ENCODE measurements around the gene EBLN2. TPM values are rescaled to one million over a fixed set of nuclear protein-coding genes. Genes with fewer than 3 reads are reported as not detected.

Gene EBLN2
- 5.6 and 5.8 TPM in 2 replicates for total RNA-seq (ENCODE audit: low replicate concordance)

DNA sequence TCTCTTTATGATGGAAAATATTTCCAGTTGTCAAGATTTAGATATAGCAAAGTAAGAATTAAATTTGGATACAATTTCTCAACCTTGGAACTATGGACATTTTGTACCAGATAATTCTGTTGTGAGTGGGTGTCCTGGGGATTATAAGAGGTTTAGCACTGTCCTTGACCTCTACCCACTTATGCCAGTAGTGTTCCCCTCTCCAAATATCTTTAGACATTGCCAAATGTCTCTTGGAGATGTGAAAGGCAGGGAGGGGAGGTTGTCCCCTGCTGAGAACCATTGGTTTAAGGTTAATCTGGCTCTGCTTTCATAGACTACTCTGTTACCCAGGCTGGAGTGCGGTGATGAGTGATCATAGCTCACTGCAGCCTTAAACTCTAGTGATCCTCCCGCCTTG, at the start of gene EBLN2:
TSS of gene EBLN2 (plus strand) at position 244 of the 400 bp plus-strand sequence. CDS start 423 bp downstream, outside the sequence.
- DNase-seq (ENCODE audit: low read depth): no peak
- TF ChIP-seq, protein P1, sequence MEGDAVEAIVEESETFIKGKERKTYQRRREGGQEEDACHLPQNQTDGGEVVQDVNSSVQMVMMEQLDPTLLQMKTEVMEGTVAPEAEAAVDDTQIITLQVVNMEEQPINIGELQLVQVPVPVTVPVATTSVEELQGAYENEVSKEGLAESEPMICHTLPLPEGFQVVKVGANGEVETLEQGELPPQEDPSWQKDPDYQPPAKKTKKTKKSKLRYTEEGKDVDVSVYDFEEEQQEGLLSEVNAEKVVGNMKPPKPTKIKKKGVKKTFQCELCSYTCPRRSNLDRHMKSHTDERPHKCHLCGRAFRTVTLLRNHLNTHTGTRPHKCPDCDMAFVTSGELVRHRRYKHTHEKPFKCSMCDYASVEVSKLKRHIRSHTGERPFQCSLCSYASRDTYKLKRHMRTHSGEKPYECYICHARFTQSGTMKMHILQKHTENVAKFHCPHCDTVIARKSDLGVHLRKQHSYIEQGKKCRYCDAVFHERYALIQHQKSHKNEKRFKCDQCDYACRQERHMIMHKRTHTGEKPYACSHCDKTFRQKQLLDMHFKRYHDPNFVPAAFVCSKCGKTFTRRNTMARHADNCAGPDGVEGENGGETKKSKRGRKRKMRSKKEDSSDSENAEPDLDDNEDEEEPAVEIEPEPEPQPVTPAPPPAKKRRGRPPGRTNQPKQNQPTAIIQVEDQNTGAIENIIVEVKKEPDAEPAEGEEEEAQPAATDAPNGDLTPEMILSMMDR (IDR thresholded peaks at IDR 0.05; ENCODE audit: insufficient read depth, low read length): no peak
- H3K4me3 ChIP-seq (ENCODE audit: low read depth, low read length): no peak within 1 kb of the TSS

DNA sequence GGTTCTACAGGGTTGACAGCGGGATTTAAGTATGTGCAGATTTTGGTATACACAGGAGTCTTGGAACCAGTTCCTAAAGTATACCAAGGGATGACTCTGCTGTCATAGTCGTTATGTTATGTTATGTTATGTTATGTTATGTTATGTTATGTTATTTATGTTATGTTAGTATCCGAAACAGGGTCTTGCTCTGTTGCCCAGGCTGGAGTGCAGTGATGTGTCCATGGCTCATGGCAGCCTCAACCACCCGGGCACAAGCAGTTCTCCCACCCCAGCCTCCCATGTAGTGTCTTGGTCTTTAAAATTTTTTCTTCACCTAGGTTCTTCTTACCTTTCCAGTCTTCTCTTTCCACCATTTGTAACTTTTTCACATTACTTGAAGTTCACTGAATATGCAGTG, 43.2 kb upstream of the EBLN2 start:
- no peak for DNase-seq (ENCODE audit: low read depth)
- H3K4me3 ChIP-seq (ENCODE audit: low read depth, low read length): no peak overlapping the region
- TF ChIP-seq, protein P1 (IDR thresholded peaks at IDR 0.05; ENCODE audit: insufficient read depth, low read length): no peak

DNA sequence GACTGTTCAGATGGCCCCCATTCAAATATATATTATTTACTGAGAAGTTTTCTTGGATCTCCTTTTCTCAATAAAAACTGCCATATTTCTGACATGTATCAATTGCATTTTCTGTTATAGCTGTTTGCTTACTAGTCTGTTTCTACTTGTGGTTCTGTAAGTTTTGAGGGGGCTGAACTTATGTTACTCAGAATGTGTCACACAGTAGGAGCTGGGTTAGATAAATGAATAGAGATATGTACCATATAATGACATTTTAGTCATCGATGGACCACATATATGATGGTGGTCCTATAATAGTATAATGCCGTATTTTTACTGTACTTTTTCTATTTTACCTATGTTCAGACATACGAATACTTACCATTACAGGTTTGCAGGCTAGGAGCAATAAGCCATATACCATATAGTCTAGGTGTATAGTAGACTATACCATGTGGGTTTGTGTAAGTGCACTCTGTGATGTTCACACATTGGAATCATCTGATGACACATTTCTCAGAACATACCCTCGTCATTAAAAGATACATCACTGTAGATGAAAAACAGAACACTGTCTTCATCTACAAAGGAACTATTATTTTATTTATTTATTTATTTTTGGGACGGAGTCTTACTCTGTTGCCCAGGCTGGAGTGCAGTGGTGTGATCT, 42.5 kb upstream of the EBLN2 start:
- TF ChIP-seq, protein P1 (IDR thresholded peaks at IDR 0.05; ENCODE audit: insufficient read depth, low read length): no peak
- DNase-seq (ENCODE audit: low read depth): no peak
- no peak overlapping the region for H3K4me3 ChIP-seq (ENCODE audit: low read depth, low read length)

DNA sequence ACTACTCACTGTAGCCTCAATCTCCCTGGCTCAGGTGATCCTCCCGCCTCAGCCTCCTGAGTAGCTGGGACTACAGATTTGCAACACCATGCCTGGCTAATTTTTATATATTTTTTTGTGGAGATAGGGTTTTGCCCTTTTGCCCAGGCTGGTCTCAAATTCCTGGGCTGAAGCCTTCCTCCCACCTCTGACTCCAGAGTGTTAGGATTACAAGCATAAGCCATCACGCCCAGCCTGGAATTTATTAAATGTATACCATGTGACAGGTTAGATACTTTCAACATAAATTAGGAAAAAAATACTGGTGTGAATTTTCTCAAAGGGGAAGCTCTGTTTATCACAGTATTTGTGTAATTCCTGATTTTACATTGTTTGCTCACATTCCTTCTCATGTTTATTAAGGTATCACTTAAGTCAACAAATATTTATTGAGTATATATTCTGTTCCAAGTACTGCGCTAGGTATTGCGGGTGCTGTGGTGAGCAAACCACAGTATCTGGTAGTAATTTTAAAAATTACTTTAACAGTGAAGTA, 40.1 kb upstream of the EBLN2 start:
- no peak overlapping the region for H3K4me3 ChIP-seq (ENCODE audit: low read depth, low read length)
- no peak for DNase-seq (ENCODE audit: low read depth)
- TF ChIP-seq, protein P1 (IDR thresholded peaks at IDR 0.05; ENCODE audit: insufficient read depth, low read length): no peak

DNA sequence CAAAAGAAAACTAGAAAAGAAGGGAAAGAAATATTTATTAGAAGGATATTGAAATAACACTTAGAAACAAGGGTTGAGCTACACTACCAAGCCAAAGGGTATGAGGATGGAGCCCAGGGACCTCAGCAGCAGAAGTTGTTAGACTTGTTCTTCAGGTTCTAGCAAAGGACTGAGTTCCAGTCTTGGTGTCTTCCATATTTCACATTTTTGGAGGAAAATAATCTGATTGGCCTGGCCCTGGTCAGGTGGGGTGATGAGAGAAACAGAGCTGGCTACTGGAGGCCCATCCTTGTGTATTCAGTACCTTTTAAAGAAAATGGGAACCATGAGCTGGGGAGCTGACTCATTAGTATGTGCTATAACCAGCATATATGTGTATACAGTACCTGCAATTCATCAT, 36.6 kb upstream of the EBLN2 start:
- DNase-seq (ENCODE audit: low read depth): no peak
- TF ChIP-seq, protein P1 (IDR thresholded peaks at IDR 0.05; ENCODE audit: insufficient read depth, low read length): no peak
- H3K4me3 ChIP-seq (ENCODE audit: low read depth, low read length): no peak overlapping the region

DNA sequence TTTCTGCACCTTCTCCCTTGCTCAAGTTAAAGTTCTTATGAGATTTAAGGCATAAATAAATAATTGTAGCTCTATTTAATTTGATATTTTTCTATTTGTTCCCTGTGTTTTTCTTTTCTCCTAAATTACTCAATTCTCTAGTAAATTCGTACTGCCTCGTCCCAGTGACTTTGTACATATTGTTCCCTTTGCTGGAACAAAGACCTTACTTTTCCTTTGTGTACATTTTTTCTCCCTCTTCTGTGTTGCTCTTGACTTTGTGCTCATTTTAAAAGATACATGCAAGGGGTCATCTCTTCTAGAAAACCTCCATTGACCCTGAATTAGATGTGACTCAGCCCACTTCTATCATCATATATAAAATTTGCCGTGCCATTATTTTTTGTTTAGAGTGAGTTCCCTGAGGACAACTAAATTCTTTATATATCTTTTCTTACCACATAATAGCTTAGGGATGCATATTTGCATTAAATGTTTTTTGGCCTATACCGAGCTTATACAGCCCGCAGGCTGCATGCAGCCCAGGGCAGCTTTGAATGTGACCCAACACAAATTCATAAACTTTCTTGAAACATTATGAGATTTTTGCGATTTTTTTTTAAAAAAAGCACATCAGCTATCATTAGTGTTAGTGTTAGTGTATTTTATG, 35.2 kb upstream of the EBLN2 start:
- TF ChIP-seq, protein P1 (IDR thresholded peaks at IDR 0.05; ENCODE audit: insufficient read depth, low read length): no peak
- H3K4me3 ChIP-seq (ENCODE audit: low read depth, low read length): no peak overlapping the region
- DNase-seq (ENCODE audit: low read depth): no peak

Data from fibroblast of the aortic adventitia (primary cell).